Measurements from ENCODE around the gene CDK14. TPM values are rescaled to one million over a fixed set of nuclear protein-coding genes. Genes with fewer than 3 reads are reported as not detected.

CDK14 gene
- total RNA-seq, 1 donor from 2014 or later, result 58.6 TPM

- no peaks in the 10 kb centered on the region for H3K9me3 ChIP-seq
- no peaks in the 10 kb centered on the region for H3K27me3 ChIP-seq (ENCODE audit: low read depth)
- no peaks in the 10 kb centered on the region for H3K4me1 ChIP-seq
- no peak for ATAC-seq
- intact Hi-C loops (cut with DNase I), result no loop called here
- H3K36me3 ChIP-seq, result no peaks in the 10 kb centered on the region
- no peak overlapping the region for H3K4me3 ChIP-seq
- no peak for TF ChIP-seq CTCF (IDR thresholded peaks at IDR 0.05)
- DNase-seq, result no peak
- H3K27ac ChIP-seq, result no peak overlapping the region
These were observed 81.6 kb downstream of the CDK14 start for GRCh38 chr7:90677486-90678404.

- intact Hi-C loops (cut with DNase I), result no loop called here
- no peak for ATAC-seq
- H3K9me3 ChIP-seq, result no peaks in the 10 kb centered on the region
- no peak overlapping the region for H3K27ac ChIP-seq
- no peak for DNase-seq
- no peak for TF ChIP-seq CTCF (IDR thresholded peaks at IDR 0.05)
- H3K4me3 ChIP-seq, result no peak overlapping the region
- no peaks in the 10 kb centered on the region for H3K27me3 ChIP-seq (ENCODE audit: low read depth)
- no peaks in the 10 kb centered on the region for H3K36me3 ChIP-seq
- H3K4me1 ChIP-seq, result no peaks in the 10 kb centered on the region
These were observed 82.9 kb downstream of the CDK14 start for GRCh38 chr7:90678986-90679385.

- no peak for DNase-seq
- intact Hi-C loops (cut with DNase I), result no loop called here
- Histone ChIP-seq H3K27me3 (ENCODE audit: low read depth) (no peaks in the 10 kb centered on the region), H3K4me1 (no peaks in the 10 kb centered on the region), H3K27ac (no peak overlapping the region), H3K36me3 (no peaks in the 10 kb centered on the region), H3K4me3 (no peak overlapping the region), H3K9me3 (no peaks in the 10 kb centered on the region)
- no peak for ATAC-seq
- no peak for TF ChIP-seq CTCF (IDR thresholded peaks at IDR 0.05)
These were observed 84.4 kb downstream of the CDK14 start for GRCh38 chr7:90680484-90680883.

- no peak overlapping the region for H3K4me3 ChIP-seq
- DNase-seq (no peak), ATAC-seq (no peak)
- no peaks in the 10 kb centered on the region for H3K4me1 ChIP-seq
- H3K36me3 ChIP-seq, result no peaks in the 10 kb centered on the region
- H3K27ac ChIP-seq, result no peak overlapping the region
- H3K9me3 ChIP-seq, result no peaks in the 10 kb centered on the region
- intact Hi-C loops (cut with DNase I), result no loop called here
- no peak for TF ChIP-seq CTCF (IDR thresholded peaks at IDR 0.05)
- H3K27me3 ChIP-seq (ENCODE audit: low read depth), result no peaks in the 10 kb centered on the region
These were observed 85.4 kb downstream of the CDK14 start for GRCh38 chr7:90681336-90682022.

- Histone ChIP-seq H3K9me3 (no peaks in the 10 kb centered on the region), H3K4me3 (no peak overlapping the region), H3K27me3 (ENCODE audit: low read depth) (no peaks in the 10 kb centered on the region), H3K4me1 (no peaks in the 10 kb centered on the region), H3K27ac (no peak overlapping the region), H3K36me3 (no peaks in the 10 kb centered on the region)
- intact Hi-C loops (cut with DNase I), result no loop called here
- ATAC-seq (no peak), DNase-seq (no peak)
- TF ChIP-seq CTCF (IDR thresholded peaks at IDR 0.05), result no peak
These were observed 90.0 kb downstream of the CDK14 start for GRCh38 chr7:90686146-90686545.

Data from lower lobe of right lung (tissue), 2 donors.